ENCODE measurements around the gene CREB5.
"Not testable (repeated sequence)": the region's sequence is repeated elsewhere in the genome, so short reads cannot be mapped to it uniquely, and the experiment has no call there.

DNA sequence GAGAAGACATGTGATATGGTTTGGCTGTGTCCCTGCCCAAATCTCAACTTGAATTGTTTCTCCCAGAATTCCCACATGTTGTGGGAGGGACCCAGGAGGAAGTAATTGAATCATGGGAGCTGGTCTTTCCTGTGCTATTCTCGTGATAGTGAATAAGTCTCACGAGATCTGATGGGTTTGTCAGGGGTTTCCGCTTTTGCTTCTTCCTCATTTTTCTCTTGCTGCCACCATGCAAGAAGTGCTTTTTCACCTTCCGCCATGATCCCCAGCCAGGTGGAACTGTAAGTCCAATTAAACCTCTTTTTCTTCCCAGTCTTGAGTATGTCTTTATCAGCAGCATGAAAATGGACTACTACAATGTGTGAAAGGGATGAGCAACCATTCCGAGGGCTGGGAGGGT, 185.7 kb downstream of the CREB5 start:
- TF ChIP-seq, protein P1, sequence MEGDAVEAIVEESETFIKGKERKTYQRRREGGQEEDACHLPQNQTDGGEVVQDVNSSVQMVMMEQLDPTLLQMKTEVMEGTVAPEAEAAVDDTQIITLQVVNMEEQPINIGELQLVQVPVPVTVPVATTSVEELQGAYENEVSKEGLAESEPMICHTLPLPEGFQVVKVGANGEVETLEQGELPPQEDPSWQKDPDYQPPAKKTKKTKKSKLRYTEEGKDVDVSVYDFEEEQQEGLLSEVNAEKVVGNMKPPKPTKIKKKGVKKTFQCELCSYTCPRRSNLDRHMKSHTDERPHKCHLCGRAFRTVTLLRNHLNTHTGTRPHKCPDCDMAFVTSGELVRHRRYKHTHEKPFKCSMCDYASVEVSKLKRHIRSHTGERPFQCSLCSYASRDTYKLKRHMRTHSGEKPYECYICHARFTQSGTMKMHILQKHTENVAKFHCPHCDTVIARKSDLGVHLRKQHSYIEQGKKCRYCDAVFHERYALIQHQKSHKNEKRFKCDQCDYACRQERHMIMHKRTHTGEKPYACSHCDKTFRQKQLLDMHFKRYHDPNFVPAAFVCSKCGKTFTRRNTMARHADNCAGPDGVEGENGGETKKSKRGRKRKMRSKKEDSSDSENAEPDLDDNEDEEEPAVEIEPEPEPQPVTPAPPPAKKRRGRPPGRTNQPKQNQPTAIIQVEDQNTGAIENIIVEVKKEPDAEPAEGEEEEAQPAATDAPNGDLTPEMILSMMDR (IDR thresholded peaks at IDR 0.05) = not testable (repeated sequence)
- TF ChIP-seq POLR2A, EP300 (IDR thresholded peaks at IDR 0.05): not testable (repeated sequence)
